Stimulated activated CD4-positive, alpha-beta T cell treated with anti-CD3 and anti-CD28 coated beads, TNF-alpha, amount 100 ng/mL, for 1 hour (primary cell): Measurements from ENCODE around the gene PER3.

Experiments used
- DNase-seq, 3 donors: peaks; one replicate each; pipeline ENCODE4 v3.0.0-alpha.2; 2020; ENCODE audit warnings: low read depth in 3 of 3, low spot score in 1 of 3

The PER3 gene

DNA sequence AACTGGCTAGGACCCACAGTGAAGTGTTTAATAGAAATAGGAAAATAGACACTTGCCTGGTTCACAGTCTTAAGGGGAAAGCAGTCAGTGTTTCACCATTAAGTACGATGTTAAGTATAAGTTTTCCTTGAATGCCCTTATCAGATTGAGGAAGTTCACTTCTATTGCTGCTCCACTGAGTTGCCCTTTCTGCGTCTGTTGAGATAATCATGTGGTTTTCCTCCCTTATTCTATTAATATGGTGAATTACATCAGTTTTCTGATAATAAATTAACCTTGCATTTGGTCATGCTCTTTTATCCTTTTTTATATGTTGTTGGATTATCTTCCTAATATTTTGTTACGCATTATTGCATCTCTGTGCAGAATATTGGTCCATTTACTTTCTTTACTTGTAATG lies 47.4 kb downstream of the PER3 start:
- DNase-seq = no peak

DNA sequence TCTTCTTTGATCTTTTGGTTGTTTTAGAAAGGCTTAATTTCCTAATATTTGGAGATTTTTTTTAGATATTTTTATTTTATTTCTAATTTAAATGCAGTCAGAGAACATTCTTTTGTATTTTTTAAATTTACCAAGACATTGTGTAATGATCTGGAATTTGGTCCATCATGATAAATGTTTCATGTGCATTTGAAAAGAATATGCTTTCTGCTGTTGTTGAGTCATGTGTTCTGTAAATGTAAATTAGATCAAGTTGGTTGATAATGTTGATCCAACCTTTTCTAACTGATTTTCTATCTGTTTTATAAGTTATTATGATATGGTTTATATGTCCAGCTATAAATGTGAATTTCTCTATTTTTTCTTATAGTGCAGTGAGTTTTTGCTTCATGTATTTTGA lies 48.9 kb downstream of the PER3 start:
- DNase-seq = no peak

DNA sequence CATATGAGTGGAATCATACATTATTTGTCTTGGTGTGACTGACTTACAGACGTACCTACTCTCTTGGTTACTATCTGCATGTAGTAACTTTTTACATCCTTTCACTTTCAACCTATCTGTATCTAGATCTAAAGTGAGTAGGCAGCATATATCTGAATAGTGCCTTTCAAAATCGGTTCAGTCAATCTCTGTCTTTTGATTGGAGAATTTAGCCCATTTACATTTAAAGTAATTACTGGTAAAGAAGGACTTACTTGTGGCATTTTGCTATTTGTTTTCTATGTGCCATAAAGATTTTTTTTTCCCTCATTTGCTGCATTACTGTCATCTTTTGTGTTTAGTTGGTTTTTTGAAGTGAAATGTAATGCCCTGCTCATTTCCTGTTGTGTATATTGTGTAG lies 54.6 kb downstream of the PER3 start:
- no peak for DNase-seq

DNA sequence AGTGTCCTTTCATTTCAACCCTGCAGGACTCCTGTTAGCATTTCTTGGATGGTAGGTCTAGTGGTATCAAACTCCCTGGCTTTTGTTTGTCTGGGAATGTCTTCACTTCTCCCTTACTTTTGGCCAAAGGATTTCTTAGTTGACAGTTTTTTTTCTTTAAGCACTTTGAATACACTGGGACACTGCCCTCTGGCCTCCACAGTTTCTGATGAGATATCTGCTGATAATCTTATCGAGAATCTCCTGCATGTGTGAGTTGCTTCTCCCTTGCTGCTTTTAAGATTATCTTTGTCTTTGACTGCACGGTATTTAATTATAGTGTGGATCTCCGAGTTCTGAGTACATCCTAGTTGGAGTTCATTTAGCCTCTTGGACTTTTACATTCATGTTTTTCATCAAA lies 55.4 kb downstream of the PER3 start:
- DNase-seq = no peak

DNA sequence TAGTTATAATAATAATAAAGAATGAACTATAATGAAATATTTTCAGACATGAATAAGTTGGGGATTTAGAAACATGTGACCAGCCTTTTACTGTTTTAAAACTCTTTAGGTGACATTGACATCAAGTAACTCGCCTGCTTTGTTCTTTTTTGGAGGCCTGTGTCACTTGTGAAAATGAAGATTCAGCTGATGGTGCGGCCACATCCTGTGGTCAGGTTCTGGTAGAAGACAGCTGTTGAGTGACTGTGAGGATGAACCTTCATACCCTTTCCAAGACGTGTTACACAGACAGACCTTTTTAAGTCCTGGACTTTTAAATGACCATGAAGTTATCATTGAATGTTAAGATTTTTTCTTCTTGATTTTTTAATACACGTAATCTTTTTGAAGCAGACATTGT lies 58.4 kb downstream of the PER3 start:
- DNase-seq = no peak

DNA sequence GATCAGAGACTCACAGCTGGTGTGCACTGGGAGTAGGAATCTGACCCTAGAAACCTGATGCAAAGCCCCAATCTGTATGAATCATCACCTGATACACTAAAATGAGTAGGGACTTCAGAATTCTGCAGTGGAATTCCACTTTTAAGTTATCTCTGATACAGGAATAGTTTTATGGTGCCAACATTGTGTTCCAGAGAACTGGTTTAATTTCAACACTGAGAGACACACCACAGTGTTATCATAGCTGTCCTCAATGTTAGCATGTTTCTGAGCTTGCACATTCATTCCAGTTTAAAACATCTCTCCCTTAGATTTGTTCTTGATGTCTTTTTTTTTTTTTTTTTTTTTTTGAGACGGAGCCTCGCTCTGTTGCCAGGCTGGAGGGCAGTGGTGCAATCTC lies 61.7 kb downstream of the PER3 start:
- no peak for DNase-seq

DNA sequence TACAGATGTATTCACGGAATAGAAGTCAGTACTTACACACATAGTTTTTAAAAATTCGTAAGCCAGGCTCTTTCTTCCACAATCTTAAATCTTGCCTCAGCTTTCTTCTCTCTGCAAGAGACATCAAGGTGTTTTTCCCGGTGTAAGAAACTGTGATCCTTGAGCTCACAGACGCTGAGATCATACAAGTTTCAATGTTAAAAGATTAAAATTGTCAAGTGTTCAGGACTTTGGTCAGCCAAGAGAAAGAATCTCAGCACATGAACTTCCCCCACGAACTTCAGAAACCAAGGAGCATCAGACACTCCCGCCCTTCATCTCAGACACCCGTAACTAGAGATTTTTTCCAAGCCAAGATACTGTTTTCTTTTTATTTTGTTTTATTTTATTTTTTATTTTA lies 62.6 kb downstream of the PER3 start:
- no peak for DNase-seq

DNA sequence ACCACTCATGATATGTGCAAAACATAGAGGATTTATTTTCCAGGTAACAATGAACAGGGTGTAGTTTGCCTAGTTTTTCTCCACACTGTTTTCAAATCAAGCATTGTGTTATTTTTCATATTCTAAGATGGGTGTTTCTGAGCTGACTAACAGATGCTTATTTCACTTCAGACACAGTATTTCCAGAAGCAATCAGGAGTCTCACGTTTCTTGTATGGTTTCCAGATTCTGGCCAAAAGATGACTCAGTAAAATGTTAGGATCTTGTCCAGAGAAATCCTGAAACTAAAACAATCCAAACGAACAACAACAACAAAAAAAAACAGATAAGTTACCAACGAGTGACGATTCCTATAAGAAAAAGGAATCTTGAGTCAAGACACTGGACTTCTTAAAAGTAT lies 63.5 kb downstream of the PER3 start:
- DNase-seq = no peak

DNA sequence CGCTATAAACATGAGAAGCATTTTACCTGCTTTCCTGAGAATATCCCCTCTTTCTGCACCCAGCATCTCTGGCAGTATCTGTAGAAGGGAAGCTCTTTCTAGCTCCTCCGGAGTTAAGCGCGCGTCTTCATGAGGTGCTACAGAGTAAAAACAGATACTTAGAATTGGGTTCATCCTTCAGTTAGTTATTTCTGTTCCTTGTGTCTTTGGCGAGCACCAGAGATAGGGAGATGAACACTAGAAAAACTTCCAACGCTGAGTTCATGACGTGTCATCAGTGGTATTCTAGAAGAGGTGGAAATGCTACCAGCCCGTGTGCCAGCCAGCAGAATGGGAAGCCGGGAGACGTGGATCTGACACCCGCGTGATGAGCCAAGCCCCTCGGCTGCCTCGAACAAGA lies 66.7 kb downstream of the PER3 start:
- DNase-seq = no peak

DNA sequence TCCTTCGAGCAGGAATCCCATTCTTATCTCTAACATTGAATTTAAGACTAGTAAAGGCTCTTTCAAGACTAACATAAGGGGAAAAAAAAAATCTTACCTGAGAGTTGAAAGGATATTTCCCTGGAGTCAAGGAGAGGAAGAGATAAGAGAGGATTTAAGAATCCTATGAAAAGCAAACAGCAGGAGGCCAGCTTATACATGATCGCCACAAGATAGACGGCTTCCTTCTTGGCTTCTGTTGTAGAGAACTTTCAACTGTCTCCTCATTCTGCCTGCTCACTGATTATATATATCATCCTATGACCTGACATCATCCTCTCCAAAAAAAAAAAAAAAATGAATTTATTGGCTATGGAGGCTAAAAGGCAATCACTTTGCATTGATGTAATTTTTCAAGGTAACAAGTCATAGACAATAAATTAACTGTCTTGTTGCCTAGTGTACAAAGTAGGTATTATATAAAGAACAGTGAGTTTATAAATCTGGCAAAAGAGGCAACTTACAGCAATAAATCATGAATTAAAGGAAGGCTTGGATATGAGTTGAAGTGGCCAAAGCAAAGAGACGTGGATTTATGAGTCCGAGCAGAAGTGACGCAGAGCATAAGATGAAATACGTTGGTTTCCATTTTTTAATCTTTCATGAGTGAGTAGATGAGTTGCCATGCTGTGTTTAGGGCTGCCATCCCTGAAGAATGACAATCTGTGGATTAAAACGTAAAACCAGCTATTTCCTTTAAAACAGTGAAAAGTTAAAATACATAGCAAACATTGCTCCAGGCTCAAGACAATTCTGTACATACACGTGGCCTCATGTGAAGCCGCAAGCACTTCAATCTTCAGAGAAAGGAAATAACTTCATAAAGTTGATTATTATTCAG lies 69.0 kb downstream of the PER3 start, which contains the start of gene UTS2:
UTS2 (minus strand) TSS at position 262 of the 880 bp plus-strand sequence; CDS start at position 200, 62 bp downstream.
- DNase-seq = no peak

DNA sequence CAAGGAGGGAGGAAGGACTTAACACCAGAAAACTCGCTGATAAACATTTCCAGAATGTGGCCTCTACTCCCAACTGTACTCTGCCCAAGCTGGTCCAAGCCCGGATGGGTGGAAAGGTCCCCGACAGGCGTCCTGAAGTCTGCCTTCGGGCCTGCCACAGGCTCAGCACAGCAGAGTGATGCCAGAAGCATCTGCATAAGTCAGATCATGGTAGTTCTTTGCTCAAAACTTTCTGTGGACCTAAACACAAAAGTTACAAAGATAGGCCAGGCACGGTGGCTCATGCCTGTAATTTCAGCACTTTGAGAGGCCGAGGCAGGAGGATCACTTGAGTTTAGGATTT lies 69.6 kb downstream of the PER3 start:
- no peak for DNase-seq

DNA sequence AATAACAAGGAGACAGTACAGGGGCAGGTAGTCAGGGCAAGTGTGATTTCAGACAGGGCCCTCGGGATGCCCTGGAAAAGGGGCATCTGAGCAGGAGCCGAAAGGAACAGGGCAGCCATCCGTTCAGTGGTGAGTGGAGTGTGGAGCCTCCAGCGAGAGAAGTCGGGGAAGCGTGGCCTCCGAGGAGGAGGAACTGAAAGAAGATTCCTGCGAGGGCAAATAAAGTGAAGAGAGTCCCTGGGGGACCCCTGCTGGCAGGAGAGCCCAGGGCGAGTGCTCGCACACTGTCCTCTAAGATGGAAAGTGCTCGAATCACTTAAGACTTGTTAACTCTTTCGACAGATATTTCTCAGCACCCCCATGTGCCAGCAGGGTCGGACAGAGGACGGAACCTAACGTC lies 72.3 kb downstream of the PER3 start:
- DNase-seq = no peak

DNA sequence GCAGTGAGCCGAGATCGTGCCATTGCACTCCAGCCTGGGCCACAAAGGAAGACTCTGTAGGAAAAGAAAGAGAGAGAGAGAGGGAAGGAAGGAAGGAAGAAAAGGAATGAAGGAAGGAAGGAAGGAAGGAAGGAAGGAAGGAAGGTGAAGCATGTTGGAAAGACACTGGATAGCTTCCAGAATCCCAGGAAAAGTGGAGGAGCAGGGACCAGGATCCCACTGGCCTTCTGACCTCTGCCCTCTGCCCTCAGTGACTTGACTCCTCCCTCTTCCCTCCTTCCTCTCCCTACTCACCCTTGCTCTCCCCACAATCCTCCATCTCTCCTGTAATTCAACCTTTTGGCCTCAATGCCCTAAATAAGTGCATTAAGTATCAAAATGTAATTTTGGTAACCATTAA lies 72.9 kb downstream of the PER3 start:
- DNase-seq = no peak

DNA sequence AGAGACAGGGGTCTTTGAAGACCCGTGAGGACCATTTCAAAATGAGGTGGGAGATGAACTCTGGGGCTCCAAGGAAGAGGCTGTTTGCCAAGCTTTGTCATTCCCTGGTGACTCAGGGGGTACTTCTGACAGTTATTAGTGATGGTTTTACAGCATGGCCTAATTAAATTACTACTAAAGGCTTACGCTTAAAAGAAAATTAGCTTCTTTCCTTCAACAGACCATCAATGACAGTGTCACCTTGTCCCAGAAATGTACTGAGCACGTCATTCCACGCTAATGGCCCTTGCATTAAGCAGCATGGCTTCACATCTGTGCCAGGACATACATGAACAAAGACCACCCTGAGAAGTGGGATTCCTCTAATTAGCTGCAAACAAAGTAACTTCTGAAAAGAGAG lies 73.9 kb downstream of the PER3 start:
- no peak for DNase-seq

DNA sequence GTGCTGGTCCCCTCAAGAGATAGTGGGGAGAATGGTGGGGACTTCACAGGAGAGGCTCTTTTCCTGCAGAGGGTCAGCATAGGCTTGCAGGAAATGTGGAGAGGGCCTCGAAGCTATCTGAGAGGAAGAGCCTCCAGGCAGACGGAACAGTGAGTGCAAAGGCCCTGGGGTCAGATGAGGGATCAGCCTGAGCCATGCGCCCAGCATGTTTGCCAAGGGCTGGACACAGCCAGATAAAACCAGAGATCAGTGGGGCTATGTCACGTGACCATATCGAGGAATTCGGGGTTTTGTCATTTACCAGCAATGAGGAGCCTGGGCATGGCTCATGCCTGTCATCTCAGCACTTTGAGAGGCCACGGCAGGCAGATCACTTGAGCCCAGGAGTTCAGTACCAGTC lies 75.3 kb downstream of the PER3 start:
- DNase-seq = no peak

DNA sequence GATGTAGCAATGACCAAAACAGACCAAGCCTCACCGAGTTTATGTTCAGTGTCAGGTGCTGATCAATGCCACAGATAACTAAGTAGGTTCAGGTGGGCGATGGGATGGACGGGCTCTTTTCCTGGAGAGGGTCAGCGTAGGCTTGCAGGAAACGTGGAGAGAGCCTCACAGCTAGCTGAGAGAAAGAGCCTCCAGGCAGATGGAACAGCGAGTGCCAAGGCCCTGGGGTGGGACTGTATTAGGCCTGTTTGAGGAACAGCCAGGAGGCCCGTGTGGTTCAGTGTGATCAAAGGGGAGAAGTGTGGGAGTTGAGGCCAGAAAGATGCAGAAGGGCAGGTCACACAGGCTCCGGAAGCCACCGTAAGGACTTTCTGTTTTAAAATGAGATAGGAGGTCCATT lies 76.0 kb downstream of the PER3 start:
- no peak for DNase-seq

DNA sequence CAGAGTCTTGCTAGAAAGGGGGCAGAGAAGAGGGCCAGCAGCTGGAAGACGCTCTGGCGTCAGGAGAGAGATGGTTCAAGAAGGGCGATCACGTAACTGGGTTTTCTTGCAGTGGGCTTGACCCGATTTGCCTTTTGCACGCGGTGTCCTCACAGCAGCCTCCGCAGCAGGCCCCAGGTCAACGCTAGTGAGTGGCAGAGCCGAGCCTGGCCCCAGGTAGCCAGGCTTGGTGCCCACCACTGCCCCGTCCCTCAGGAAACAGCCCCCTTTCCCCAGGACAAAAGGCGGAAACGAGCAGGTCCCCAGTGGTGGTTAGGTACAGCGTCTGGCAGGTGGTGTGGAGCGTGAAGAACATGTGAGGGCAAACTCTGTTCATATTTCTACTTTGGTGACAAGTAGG lies 77.4 kb downstream of the PER3 start:
- DNase-seq = no peak

DNA sequence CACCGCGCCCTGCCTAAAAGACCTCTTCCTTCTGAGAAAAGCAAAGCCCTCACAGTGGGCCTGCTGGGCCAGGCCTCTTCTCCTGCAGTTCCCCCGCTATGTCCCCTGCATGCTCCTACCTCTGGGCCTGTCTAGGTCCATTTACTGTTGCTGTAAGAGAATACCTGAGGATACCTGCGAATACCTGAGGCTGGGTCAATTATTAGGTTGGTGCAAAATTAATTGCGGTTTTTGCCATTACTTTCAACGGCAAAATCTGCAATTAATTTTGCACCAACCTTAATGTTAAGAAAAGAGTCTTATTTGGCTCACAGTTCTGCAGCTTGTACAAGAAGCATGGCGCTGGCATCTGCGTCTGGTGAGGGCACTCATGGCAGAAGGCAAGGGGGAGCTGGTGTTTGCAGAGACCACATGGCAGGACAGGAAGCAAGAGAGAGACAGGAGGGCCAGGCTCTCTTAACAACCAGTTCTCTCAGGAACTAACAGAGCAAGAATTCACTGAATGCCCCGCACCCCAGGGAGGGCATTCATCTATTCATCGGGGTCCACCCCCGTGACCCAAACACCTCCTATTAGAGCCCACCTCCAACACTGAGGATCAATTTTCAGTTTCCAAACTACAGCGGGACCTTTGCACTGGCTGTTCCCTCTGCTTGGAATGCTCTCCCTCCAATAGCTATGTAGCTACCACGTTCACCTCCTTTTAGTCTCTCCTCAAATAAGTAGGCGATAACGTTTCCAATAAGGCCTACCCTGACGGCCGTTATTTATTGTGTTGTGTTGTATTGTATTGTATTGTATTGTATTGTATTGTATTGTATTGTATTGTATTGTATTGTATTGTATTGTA lies 78.3 kb downstream of the PER3 start:
- DNase-seq = no peak

DNA sequence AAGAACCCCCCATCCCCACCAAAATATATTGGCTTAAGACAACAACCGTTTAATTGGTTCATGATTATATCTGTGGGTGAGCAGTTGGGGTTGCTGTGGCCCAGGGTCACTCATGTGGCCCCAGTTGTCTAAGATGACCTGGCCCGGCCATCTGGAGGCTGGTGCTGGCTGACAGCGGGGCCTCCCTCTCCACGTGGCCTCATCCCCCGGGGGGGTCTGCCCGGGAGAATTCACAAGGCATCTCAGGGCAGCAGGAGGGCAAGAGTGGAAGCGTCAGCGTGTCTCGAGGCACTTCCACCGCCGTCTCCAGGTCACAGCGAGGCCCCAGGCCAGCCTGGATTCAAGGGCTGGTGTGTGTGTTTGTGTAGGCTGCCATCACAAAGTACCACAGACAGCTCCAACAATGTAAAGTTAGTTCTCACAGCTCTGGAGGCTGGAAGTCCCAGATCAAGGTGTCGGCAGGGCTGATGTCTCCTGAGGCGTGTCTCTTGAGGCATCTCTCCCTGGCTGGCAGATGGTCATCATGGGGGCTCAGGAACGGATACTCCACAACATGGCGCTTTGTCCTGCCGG lies 79.8 kb downstream of the PER3 start:
- DNase-seq = no peak

DNA sequence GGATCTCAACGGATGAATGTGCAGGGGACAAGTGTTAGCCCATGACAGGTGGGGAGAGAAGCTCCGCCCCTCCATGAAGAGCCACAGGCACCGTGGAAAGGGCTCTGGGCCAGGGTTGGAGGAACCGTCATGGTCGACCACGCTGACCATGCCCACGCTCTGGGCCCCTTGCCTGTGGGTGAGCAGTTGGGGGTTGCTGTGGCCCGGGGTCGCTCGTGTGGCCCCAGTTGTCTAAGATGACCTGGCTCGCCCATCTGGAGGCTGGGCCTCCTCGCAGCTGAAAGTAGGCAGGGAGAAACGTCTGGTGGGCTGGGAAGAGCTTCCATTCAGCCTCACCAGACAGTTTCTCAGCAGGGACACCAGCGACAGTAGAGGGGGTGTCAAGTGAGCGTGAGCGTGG lies 81.9 kb downstream of the PER3 start:
- no peak for DNase-seq

DNA sequence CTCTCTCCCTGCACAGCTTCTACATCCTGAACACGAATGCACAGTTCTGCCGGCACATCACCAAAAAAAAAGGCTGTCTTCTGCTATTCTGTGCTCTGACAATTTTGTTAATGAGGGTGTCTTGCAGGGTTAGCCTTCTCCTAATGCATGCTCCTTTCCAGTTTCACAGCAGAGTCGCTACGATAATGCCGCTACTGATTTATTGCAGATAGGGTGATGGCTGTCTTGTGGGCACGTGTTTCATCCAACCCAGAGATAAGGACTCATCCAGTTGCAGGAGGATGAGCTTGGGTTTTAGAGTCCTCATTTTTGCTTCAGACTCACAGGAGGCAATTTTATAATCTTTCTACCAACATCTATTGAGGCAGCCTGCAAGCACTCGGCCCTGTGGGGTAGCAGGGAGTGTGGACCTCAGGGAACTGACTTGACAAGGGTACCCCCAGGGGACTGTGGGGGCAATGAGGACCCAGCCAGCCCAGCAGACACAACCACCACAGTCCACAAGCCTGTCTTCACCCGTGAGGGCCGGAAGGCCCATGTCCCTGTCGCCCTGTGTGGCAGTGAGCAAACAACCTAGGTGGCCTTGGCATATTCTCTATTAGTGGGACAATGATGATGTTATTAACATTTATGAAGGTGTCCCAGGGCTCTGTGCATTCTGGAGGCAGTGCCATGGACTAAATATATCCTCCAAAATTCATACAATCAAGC lies 84.1 kb downstream of the PER3 start:
- no peak for DNase-seq
